Rectal smooth muscle tissue (tissue), 1 donor: ENCODE data around the gene GRAP2.

Experiments used
- H3K27ac ChIP-seq: one replicate; pipeline ENCODE4 v1.7.0; 2013; ENCODE audit warnings: low read depth, low read length, inconsistent platforms
- H3K27me3 ChIP-seq: one replicate; pipeline ENCODE4 v1.7.0; 2013; ENCODE audit warnings: low read length; ENCODE audit not compliant: control insufficient read depth, insufficient read depth
- H3K36me3 ChIP-seq: one replicate; pipeline ENCODE4 v1.7.0; 2013; ENCODE audit warnings: low read length; ENCODE audit not compliant: control insufficient read depth, insufficient read depth
- H3K4me1 ChIP-seq: one replicate; pipeline ENCODE4 v1.7.0; 2013; ENCODE audit warnings: low read length; ENCODE audit not compliant: control insufficient read depth, insufficient read depth
- H3K4me3 ChIP-seq: one replicate; pipeline ENCODE4 v1.7.0; 2013; ENCODE audit warnings: low read length
- H3K9ac ChIP-seq: one replicate; pipeline ENCODE4 v1.7.0; 2013; ENCODE audit warnings: low read length

The GRAP2 gene

DNA sequence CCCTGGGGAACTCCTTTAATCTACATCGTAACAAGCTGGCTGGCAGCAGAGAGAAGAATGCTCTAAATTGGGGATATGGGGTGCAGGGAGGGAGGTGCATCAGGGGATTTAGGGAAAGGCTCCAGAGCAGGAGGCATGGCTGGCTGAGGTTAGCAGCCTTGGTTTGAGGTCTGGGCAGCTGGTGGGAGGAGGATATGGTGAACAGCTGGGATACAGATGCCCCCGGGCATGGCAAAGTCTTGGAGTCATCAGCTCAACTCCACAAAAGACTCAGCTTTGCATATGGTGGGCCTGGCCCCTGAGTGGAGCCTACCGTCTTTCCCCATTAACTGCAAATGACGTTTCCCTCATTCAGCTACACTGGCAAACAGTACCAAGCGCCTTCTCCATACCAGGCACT lies 99.3 kb downstream of the GRAP2 start:
- Histone ChIP-seq H3K27me3 (peaks cover 7% of the 10 kb centered on the region), H3K9ac (no peak overlapping the region), H3K36me3 (no peaks in the 10 kb centered on the region), H3K27ac (no peak overlapping the region), H3K4me1 (no peaks in the 10 kb centered on the region), H3K4me3 (no peak overlapping the region)

DNA sequence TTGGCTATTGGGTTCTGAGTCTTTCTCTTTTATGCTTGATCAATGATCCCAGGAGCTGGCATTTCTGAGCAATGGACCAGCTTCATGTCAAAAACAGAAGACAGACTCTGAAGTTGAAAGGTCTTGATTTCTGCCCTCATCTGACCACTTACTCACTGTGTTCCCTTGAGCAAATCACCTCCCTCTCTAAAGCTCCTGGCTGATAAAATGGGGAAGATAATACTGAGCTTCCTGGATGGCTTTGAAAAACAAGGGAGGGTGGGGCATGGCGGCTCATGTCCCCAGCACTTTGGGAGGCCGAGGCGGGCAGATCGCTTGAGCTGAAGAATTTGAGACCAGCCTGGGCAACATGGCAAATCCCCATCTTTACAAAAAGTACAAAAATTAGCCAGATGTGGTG lies 100.2 kb downstream of the GRAP2 start:
- no peak overlapping the region for H3K4me3 ChIP-seq
- peaks cover 4% of the 10 kb centered on the region for H3K27me3 ChIP-seq

DNA sequence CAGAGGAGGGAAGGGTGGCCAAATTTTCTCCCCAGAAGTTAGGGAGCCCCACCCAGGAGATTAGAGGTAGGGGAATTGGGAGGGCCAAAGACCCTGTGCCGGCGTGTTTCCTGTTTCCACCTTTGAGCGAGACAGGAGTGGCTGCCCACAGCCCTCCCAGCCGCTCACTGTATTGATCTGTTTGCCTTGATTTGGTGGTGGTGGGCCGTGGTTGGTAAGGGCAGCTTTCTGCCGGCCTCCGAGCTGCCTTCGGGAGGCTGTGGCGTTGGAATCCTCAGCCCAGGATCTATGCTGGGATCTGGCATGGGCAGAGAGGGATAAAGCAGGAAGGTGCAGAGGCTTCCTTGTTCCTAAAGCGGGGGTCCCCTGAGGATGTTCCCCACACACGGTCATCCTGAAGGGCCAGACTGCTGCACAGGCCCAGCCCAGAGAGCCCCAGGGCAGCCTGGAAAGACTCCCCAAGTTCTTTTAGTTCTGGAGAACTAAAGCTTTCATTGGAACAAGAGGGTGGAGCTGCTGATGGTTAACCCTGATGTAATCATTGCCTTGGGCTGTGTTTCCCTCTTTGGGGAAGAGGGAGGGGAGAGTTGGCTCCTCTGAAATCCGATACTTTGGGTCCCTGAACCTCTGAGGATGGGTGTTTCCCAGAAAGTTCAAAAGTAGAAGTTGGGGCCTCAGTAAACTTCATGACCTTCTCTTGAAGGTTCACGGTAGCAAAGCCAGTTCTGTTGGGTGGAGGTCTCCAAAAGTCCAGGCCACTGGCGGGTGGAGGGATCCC lies 101.1 kb downstream of the GRAP2 start:
- Histone ChIP-seq H3K27ac (no peak overlapping the region), H3K4me1 (no peaks in the 10 kb centered on the region)

More for the DNA sequence above, 100.2 kb downstream of the GRAP2 start:
- H3K27ac ChIP-seq, result no peak overlapping the region
- H3K9ac ChIP-seq, result no peak overlapping the region
- no peaks in the 10 kb centered on the region for H3K4me1 ChIP-seq
- H3K36me3 ChIP-seq, result no peaks in the 10 kb centered on the region

DNA sequence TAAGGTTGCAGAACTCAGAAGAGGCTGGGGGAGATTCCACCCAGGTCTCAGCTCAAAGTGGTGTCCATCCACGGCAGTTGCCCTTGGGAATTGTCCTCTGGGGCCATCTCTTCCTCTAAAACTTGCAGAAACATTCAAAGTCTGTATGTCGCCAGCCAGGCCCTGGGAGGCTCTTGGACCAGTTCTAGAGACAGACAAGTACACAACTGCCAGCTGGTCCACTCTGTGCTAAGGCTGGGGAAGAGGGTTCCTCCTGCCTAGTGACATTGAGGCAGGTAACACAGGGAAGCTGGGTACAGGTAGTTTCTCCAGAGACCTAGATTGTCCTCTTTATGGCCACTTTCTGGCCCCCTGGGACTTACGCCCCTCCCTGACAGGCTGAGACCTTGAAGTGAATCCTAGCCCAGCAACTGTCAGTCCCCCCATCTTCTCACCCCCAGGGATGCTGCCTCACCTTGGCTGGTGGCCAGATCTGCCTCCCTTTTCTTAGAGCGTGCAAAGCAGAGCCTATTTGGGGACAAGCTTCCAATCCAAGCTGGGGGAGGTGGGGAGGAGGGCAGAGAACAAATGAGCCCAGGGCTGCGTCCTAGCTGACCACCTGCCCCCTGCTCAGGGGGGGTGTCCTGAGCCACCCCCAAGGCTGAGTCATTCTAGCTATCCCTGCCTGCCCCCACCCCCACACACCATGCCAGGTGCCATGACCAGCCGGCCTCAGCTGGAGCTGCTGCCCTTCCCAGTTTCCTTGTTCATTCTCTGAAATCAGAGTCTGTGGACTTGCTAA lies 102.2 kb downstream of the GRAP2 start:
- H3K27me3 ChIP-seq, result peaks cover under 1% of the 10 kb centered on the region
- no peaks in the 10 kb centered on the region for H3K36me3 ChIP-seq
- no peak overlapping the region for H3K9ac ChIP-seq
- H3K27ac ChIP-seq, result no peak overlapping the region
- no peak overlapping the region for H3K4me3 ChIP-seq
- H3K4me1 ChIP-seq, result no peaks in the 10 kb centered on the region

More for the DNA sequence above, 101.1 kb downstream of the GRAP2 start:
- peaks cover 4% of the 10 kb centered on the region for H3K27me3 ChIP-seq
- no peak overlapping the region for H3K9ac ChIP-seq
- H3K36me3 ChIP-seq, result no peaks in the 10 kb centered on the region
- no peak overlapping the region for H3K4me3 ChIP-seq

DNA sequence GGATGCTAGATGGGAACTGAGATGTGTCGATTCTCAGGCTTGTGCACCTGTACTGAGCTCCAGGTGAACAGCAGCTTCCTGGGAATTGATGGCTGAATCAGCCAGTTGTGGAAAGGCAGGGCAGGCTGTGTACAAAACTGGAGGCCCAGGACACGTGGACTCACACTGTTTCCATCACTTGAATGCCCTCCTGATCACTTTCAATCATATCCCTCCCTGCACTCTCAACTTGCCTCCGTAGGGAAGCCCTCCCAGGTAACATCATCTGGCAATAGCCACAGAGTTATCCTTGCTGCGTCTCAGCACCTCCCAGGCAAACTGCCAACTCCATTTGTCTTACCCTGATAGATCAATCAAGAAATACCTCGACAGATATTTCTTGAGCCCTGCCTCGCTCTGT lies 104.0 kb downstream of the GRAP2 start:
- Histone ChIP-seq H3K4me1 (no peaks in the 10 kb centered on the region), H3K4me3 (no peak overlapping the region), H3K9ac (no peak overlapping the region), H3K36me3 (no peaks in the 10 kb centered on the region), H3K27ac (no peak overlapping the region), H3K27me3 (no peaks in the 10 kb centered on the region)

DNA sequence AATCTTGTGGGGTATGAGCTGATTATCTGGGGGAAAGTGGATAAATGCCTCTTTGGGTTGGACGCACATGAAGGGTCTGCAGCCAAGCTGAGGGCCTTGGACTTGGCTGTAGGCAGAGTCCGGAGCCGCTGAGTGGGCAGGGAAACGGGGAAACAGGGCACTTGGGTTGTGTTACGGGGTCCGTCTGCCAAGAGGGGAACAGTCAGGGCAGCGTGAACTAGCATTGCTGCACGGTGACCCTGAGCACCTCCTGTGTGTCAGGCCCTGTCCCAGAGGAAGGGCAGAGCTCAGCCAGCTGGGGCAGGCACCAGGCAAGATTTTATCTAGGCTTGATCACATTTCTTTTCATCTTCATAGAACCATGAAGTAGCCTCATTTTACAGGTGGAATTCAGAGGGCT lies 105.8 kb downstream of the GRAP2 start:
- H3K4me1 ChIP-seq, result no peaks in the 10 kb centered on the region
- peaks cover 2% of the 10 kb centered on the region for H3K27me3 ChIP-seq
- H3K36me3 ChIP-seq, result no peaks in the 10 kb centered on the region
- no peak overlapping the region for H3K4me3 ChIP-seq
- no peak overlapping the region for H3K27ac ChIP-seq
- H3K9ac ChIP-seq, result no peak overlapping the region

DNA sequence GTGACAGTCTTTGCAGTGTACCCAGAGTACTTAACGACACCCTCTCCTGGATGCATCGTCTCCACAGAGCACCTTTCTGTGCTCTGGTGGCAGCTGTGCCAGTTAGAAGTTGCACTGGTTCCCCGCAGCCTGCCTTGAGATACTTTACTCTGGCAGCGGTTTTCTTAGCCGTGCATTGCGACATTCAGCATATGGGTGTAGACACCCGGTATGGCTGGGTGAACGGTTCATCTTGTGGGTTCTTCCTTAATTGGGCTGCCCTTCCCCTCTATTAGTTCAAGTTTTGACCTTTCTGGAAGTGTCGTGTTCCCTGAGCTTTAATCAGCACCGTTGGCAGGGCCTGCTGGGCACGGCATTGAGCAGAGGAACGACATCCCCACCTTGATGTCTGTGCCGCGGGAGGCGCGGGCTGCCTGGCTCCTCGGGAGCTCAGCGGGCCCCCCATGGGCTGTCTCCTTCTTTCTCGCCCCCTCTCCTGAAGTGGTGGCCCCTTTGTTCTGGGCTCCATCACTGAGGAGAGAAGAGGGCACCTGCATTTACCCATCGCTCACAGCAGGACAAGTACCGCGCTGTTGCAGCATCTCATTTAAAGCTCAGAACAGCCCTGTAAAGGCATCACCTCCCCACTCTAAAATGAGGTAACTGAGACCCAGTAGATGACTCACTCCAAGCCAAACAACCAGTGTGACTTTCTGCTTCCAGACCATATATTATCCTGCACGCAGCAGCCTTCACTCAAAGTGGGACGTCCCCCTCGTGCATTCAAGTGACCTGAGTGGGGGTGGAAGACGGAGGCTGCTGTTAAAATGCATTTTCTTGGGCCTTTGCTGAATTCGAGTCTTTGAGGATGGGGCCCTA lies 107.2 kb downstream of the GRAP2 start:
- Histone ChIP-seq H3K36me3 (no peaks in the 10 kb centered on the region), H3K27ac (no peak overlapping the region), H3K9ac (no peak overlapping the region), H3K4me1 (no peaks in the 10 kb centered on the region), H3K4me3 (no peak overlapping the region), H3K27me3 (peaks cover 2% of the 10 kb centered on the region)

DNA sequence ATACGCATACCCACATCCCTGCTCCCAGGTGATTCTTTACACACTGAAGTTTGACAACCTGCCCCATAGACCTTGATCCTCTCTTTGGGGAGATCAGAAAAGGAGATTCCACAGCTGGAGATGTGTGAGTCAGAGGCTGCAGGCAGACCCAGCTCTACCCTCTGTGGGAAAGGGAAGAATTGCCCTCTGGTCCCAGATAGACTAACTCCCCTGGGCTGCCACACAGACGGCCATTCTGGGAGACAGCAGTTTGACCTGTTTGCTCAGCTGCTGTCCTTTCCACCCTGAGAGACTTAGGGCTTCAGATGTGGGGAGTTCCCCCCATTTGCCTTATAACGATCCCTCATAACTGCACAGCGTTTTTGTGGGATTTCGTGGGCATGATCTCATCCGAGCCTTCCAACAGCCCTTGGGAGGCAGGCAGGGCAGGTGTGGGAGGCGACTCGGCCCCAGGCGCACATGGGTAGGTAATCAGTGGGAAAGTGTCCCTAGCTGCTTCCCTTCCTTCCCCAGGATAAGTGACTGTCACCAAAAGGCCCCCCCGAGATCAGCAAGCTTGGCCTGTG lies 107.9 kb downstream of the GRAP2 start:
- no peaks in the 10 kb centered on the region for H3K4me1 ChIP-seq
- no peak overlapping the region for H3K27ac ChIP-seq
- peaks cover 2% of the 10 kb centered on the region for H3K27me3 ChIP-seq
- H3K36me3 ChIP-seq, result no peaks in the 10 kb centered on the region
- no peak overlapping the region for H3K4me3 ChIP-seq
- H3K9ac ChIP-seq, result no peak overlapping the region

DNA sequence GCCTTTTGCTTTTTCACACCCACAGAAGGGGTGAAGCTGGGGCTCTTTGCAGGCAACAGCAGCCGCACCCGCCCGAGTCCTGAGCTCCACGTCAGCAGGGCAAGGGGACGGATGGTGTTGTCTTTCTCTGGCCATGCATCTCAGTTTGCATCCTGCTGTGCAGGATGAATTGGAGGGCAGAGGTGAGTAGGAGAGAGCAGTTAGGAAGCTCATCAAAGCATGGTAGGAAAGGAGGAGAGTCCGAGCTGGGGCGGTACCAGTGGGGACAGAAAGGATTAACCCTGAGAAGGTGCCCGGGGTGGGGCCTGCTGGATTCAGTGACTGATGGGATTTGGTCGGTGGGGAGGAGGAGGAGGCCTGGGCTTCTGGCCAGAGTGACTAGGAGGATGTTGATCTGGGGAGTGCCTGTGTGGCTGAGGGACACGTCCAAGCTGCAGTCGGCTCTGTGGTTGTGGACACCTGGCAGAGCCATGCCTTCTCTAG lies 108.4 kb downstream of the GRAP2 start:
- Histone ChIP-seq H3K4me1 (no peaks in the 10 kb centered on the region), H3K27me3 (peaks cover 2% of the 10 kb centered on the region), H3K9ac (no peak overlapping the region), H3K36me3 (no peaks in the 10 kb centered on the region), H3K4me3 (no peak overlapping the region), H3K27ac (no peak overlapping the region)

DNA sequence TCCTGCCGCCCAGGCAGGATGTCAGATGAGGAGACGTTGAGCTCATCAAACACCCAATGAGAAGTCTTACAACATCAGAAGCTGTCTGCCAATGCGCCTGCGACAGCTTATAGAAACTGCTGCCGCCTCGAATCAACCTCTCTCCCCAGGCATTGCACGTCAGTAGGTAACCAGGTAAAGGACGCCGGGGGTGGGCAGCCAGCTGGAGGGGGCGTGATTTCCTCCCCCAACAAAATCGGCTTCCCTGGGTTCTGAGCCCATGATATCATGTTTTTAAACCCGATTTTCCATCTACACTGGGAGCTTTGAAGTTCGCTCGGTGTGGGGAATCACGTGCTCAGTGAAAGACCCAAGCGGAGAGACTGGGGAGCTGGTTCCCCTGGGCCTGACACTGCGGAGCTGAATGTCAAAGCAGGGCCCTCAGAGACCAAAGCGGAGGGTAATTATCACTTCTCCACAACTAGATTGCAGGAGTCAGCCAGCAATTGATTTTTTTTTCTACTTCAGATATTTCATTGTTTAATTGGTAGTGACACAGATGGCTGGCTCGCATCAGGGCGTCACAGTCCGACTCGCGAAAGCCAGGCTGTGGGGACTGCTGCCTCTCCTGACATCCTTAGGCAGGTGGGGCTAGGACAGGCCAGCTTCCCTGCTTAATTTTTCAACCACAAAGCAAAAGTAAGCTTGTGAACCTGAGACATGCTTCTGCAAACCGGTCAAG lies 109.2 kb downstream of the GRAP2 start:
- no peak overlapping the region for H3K27ac ChIP-seq
- H3K4me1 ChIP-seq, result no peaks in the 10 kb centered on the region
- H3K4me3 ChIP-seq, result no peak overlapping the region
- H3K9ac ChIP-seq, result no peak overlapping the region
- no peaks in the 10 kb centered on the region for H3K36me3 ChIP-seq
- H3K27me3 ChIP-seq, result peaks cover 2% of the 10 kb centered on the region

DNA sequence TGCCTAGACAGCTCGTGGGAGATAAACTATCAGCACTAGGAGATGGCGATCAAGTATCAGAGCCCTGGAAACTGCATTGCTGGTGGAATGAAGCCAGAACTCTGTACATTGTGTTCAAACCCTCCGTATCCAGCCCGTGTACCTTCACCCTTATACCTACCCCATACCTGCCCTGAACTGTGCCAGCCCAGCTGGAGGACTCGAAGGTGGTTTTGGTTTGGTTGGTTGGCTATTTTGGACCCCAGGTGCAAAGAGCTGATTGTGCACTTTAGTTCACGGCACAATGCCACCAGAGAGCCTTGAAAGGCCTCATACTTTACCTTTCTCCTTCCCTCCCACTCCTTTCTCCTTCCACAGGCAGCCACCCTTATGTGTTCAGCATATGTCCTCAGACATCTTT lies 109.9 kb downstream of the GRAP2 start:
- H3K4me3 ChIP-seq, result no peak overlapping the region
- no peak overlapping the region for H3K9ac ChIP-seq
- no peaks in the 10 kb centered on the region for H3K36me3 ChIP-seq
- H3K27ac ChIP-seq, result no peak overlapping the region
- H3K4me1 ChIP-seq, result no peaks in the 10 kb centered on the region
- H3K27me3 ChIP-seq, result peaks cover 2% of the 10 kb centered on the region
